HCT116 (cell line): ENCODE results near the gene ATXN2. TPM values are rescaled to one million over a fixed set of nuclear protein-coding genes. Genes with fewer than 3 reads are reported as not detected.

Source experiments
- ATAC-seq: fragments of 200-7000 bp; cut with Tn5 transposase; 2 replicates; pipeline ENCODE4 v1.9.1; 2020; ENCODE audit warnings: mild to moderate bottlenecking, moderate library complexity
- BruUV-seq: library from RNA; stranded (reverse); fragments of 400-500 nt; replicated peaks from 2 replicates; lab custom pipeline; 2021; lab: Mats Ljungman, UMichigan
- CTCF ChIA-PET: fragments of 300-600 bp; sonication (Branson Sonifier 250); formaldehyde crosslinking; loops from one replicate; lab custom pipeline; 2021; ENCODE audit warnings: antibody characterized with exemption; lab: Charles Lee
- POLR2A ChIA-PET: fragments of 300-600, 350-600 bp; sonication (Branson Sonifier 250); formaldehyde crosslinking; loops from one replicate; lab custom pipeline; 2021; ENCODE audit warnings: antibody characterized with exemption; lab: Charles Lee
- RAD21 ChIA-PET, 2 experiments: fragments of 300-600 bp; sonication (Branson Sonifier 250); formaldehyde crosslinking; loops; one replicate each; lab custom pipeline; 2023; ENCODE audit warnings: low total read pairs in 2 of 2; ENCODE audit not compliant: uncharacterized antibody in 2 of 2, unreplicated experiment in 2 of 2, low non-redundant PET in 1 of 2; lab: Charles Lee
- DNase-seq: peaks from one replicate; pipeline ENCODE4 v3.0.0-alpha.2; 2010; ENCODE audit warnings: low read depth, low spot score
- H2AFZ ChIP-seq: fragments of 200-600 bp; shearing (Covaris generic), sonication (generic); 2 replicates; pipeline ENCODE4 v1.6.1; 2017; ENCODE audit warnings: low read depth, mixed run types, mixed read lengths, antibody characterized with exemption, low read length; ENCODE audit not compliant: poor library complexity, severe bottlenecking
- H3K27ac ChIP-seq: 2 replicates; pipeline ENCODE4 v1.5.1; 2012; ENCODE audit warnings: low read depth, low read length
- H3K27me3 ChIP-seq: fragments of 200-600 bp; sonication (generic); 2 replicates; pipeline ENCODE4 v1.6.1; 2016; ENCODE audit warnings: mixed run types, low read length, mixed read lengths; ENCODE audit not compliant: insufficient read depth
- H3K36me3 ChIP-seq, 2 experiments: fragments of 200-500 bp in 1 of 2; fragments of 200-600 bp in 1 of 2; sonication (Bioruptor generic) in 1 of 2; sonication (generic) in 1 of 2; 2 replicates each; pipeline versions ENCODE4 v1.5.1 to v1.6.1; 2014 to 2016; ENCODE audit warnings: low read length in 2 of 2, inconsistent platforms in 1 of 2, mixed read lengths in 1 of 2, mixed run types in 1 of 2; ENCODE audit not compliant: insufficient read depth in 2 of 2, control insufficient read depth in 1 of 2
- H3K4me1 ChIP-seq, 2 experiments: fragments of 200-600 bp in 1 of 2; sonication (generic) in 1 of 2; 2 replicates each; pipeline versions ENCODE4 v1.5.1 to v1.6.1; 2012 to 2017; ENCODE audit warnings: low read length in 2 of 2, inconsistent platforms in 1 of 2, mild to moderate bottlenecking in 1 of 2, mixed read lengths in 1 of 2, mixed run types in 1 of 2, moderate library complexity in 1 of 2; ENCODE audit not compliant: insufficient read depth in 2 of 2, control insufficient read depth in 1 of 2
- H3K4me2 ChIP-seq: fragments of 200-600 bp; sonication (generic); 2 replicates; pipeline ENCODE4 v1.6.1; 2017; ENCODE audit warnings: mixed run types, low read length, mixed read lengths
- H3K4me3 ChIP-seq, 2 experiments: fragments of 200-600 bp in 1 of 2; sonication (generic) in 1 of 2; replicated peaks in 1 of 2; 2 replicates each; pipeline ENCODE4 v1.5.1; 2011 to 2016; ENCODE audit warnings: low read length in 2 of 2, control low read depth in 1 of 2, low read depth in 1 of 2, mild to moderate bottlenecking in 1 of 2, mixed read lengths in 1 of 2, mixed run types in 1 of 2
- H3K79me2 ChIP-seq: fragments of 200-600 bp; sonication (generic); 2 replicates; pipeline ENCODE4 v1.6.1; 2017; ENCODE audit warnings: mild to moderate bottlenecking, mixed run types, low read length, moderate library complexity, mixed read lengths; ENCODE audit not compliant: insufficient read depth
- H3K9ac ChIP-seq: fragments of 200-600 bp; sonication (generic); 2 replicates; pipeline ENCODE4 v1.6.1; 2016; ENCODE audit warnings: low read length, mixed read lengths
- H3K9me2 ChIP-seq: fragments of 200-600 bp; sonication (generic), shearing (Covaris generic); 2 replicates; pipeline ENCODE4 v1.6.1; 2017; ENCODE audit warnings: mixed run types, mild to moderate bottlenecking, moderate library complexity; ENCODE audit not compliant: insufficient read depth
- H3K9me3 ChIP-seq, 2 experiments: fragments of 200-500 bp in 1 of 2; fragments of 200-600 bp in 1 of 2; sonication (Bioruptor generic) in 1 of 2; sonication (generic) in 1 of 2; 2 replicates each; pipeline ENCODE4 v1.6.1; 2014 to 2017; ENCODE audit warnings: low read length in 2 of 2, mixed read lengths in 2 of 2, inconsistent platforms in 1 of 2, low read depth in 1 of 2, mild to moderate bottlenecking in 1 of 2, mixed run types in 1 of 2, moderate library complexity in 1 of 2; ENCODE audit not compliant: control insufficient read depth in 1 of 2, insufficient read depth in 1 of 2
- H4K20me1 ChIP-seq: fragments of 200-600 bp; sonication (generic), shearing (Covaris generic); 2 replicates; pipeline ENCODE4 v1.6.1; 2017; ENCODE audit warnings: mixed run types, mild to moderate bottlenecking, moderate library complexity; ENCODE audit not compliant: insufficient read depth
- CTCF ChIP-seq, 3 experiments: fragments of 200-600 bp in 1 of 3; sonication (generic) in 1 of 3; IDR thresholded peaks in 2 of 3; conservative IDR thresholded peaks in 1 of 3; 2 replicates each; pipeline ENCODE4 v1.5.1; 2012 to 2017; ENCODE audit warnings: low read depth in 2 of 3, low read length in 2 of 3, antibody characterized with exemption in 1 of 3, borderline replicate concordance in 1 of 3, control low read depth in 1 of 3, mild to moderate bottlenecking in 1 of 3, mixed read lengths in 1 of 3, mixed run types in 1 of 3, moderate library complexity in 1 of 3; ENCODE audit not compliant: insufficient read depth in 1 of 3
- EGR1 ChIP-seq: IDR thresholded peaks from 2 replicates; pipeline ENCODE4 v1.6.1; 2012; ENCODE audit warnings: low read depth
- ELF1 ChIP-seq: IDR thresholded peaks from 2 replicates; pipeline ENCODE4 v1.6.1; 2012; ENCODE audit warnings: low read depth, borderline replicate concordance
- EZH2phosphoT487 ChIP-seq: fragments of 200-600 bp; IDR thresholded peaks from 2 replicates; pipeline ENCODE4 v1.6.1; 2018; ENCODE audit warnings: antibody characterized with exemption, borderline replicate concordance
- JUND ChIP-seq: IDR thresholded peaks from 2 replicates; pipeline ENCODE4 v1.6.1; 2012
- MAX ChIP-seq: IDR thresholded peaks from 2 replicates; pipeline ENCODE4 v1.6.1; 2012
- SP1 ChIP-seq: IDR thresholded peaks from 2 replicates; pipeline ENCODE4 v1.6.1; 2012; ENCODE audit warnings: low read depth
- SRF ChIP-seq: IDR thresholded peaks from 2 replicates; pipeline ENCODE4 v1.6.1; 2012; ENCODE audit warnings: low read depth
- TCF7L2 ChIP-seq: IDR thresholded peaks from 2 replicates; pipeline ENCODE4 v1.7.0; 2011; ENCODE audit warnings: borderline replicate concordance, inconsistent platforms; ENCODE audit not compliant: insufficient read depth, insufficient read length; ENCODE audit errors: extremely low read depth
- YY1 ChIP-seq: IDR thresholded peaks from 2 replicates; pipeline ENCODE4 v1.6.1; 2011; ENCODE audit warnings: low read length, low read depth, moderate library complexity, mild to moderate bottlenecking; ENCODE audit not compliant: insufficient replicate concordance; ENCODE audit errors: extremely low read depth
- ZNF274 ChIP-seq: fragments of 200-500 bp; sonication (Bioruptor generic); IDR thresholded peaks from 2 replicates; pipeline ENCODE4 v1.6.1; 2014; ENCODE audit warnings: mild to moderate bottlenecking, low read depth, low read length, inconsistent platforms
- intact Hi-C: fragments of 100-400 bp; cut with micrococcal nuclease; formaldehyde crosslinking; loops from 2 replicates; pipeline ENCODE4 v1.10.0; 2022
- total RNA-seq: library from RNA; stranded (reverse); gene quantifications from one replicate; pipeline ENCODE4 v1.2.1, GENCODE V29; 2021; ENCODE audit not compliant: unreplicated experiment

ATXN2 gene
- total RNA-seq, 1 experiment from 2014 or later, result 72.7 TPM

GRCh38 chr12:111443086-111443485 lies 156.0 kb downstream of the ATXN2 start:
- intact Hi-C loops, result no loop called here

More at GRCh38 chr12:111443086-111443485, 156.0 kb downstream of the ATXN2 start:
- TF ChIP-seq EGR1, result no peak
- TF ChIP-seq MAX, result no peak
- no peak for TF ChIP-seq SP1
- no peak for TF ChIP-seq JUND
- TF ChIP-seq ELF1, result no peak
- no peak for TF ChIP-seq TCF7L2
- TF ChIP-seq ZNF274, result no peak
- no peak for TF ChIP-seq CTCF (IDR thresholded peaks at IDR 0.05 in 2 of 3, conservative IDR thresholded peaks at IDR 0.05 in 1 of 3; ENCODE audit: borderline replicate concordance in 1 of 3, insufficient read depth in 1 of 3, low read depth in 2 of 3, low read length in 2 of 3)
- no peak for TF ChIP-seq SRF
- no peak for TF ChIP-seq YY1
- TF ChIP-seq EZH2phosphoT487, result no peak
- Histone ChIP-seq H3K79me2 (no peaks in the 10 kb centered on the region; the same call in 1 of the 2 replicates), H3K4me2 (no peak overlapping the region), H3K36me3 (peaks cover 9 to 21% of the 10 kb centered on the region in 2 experiments; a peak in 3 of 4 replicates), H3K9me2 (no peaks in the 10 kb centered on the region), H3K9me3 (no peaks in the 10 kb centered on the region), H4K20me1 (no peaks in the 10 kb centered on the region), H3K4me3 (no peak overlapping the region), H3K4me1 (peaks cover 0 to 12% of the 10 kb centered on the region in 2 experiments; a peak in 1 of 4 replicates), H2AFZ (no peak overlapping the region), H3K27me3 (no peaks in the 10 kb centered on the region), H3K27ac (no peak overlapping the region), H3K9ac (no peak overlapping the region)
- BruUV-seq, result no TSS peak
- CTCF ChIA-PET, result interaction anchor here (1.1 to 1.2 kb wide), 2 partner anchors 9 to 230 kb away, joined by 3 to 6 read pairs; no protein-coding TSS in a partner anchor
- RAD21 ChIA-PET, result no interaction called here
- POLR2A ChIA-PET, result no interaction called here
- no peak for ATAC-seq
- DNase-seq, result no peak
